BE2C (cell line): ENCODE results near the gene PAPSS2.

Source experiments
- DNase-seq: peaks from one replicate; pipeline ENCODE4 v3.0.0-alpha.2; 2020
- H3K27me3 ChIP-seq: fragments of 250-450 bp; sonication (Bioruptor Pico); 2 replicates; pipeline ENCODE4 v1.5.1; 2020; ENCODE audit warnings: mild to moderate bottlenecking
- H3K36me3 ChIP-seq: fragments of 250-450 bp; sonication (Bioruptor Pico); 2 replicates; pipeline ENCODE4 v1.5.1; 2020; ENCODE audit warnings: mild to moderate bottlenecking
- H3K4me1 ChIP-seq: fragments of 250-450 bp; sonication (Bioruptor Pico); 2 replicates; pipeline ENCODE4 v1.5.1; 2020
- H3K4me3 ChIP-seq: 2 replicates; pipeline ENCODE4 v1.5.1; 2011; ENCODE audit warnings: low read depth, low read length
- H3K9me3 ChIP-seq: fragments of 250-450 bp; sonication (Bioruptor Pico); 2 replicates; pipeline ENCODE4 v1.5.1; 2020
- TF ChIP-seq, protein P1 (sequence below): IDR thresholded peaks from 2 replicates; pipeline ENCODE4 v1.5.1; 2012; ENCODE audit warnings: mild to moderate bottlenecking, low read depth, low read length

Gene PAPSS2

DNA sequence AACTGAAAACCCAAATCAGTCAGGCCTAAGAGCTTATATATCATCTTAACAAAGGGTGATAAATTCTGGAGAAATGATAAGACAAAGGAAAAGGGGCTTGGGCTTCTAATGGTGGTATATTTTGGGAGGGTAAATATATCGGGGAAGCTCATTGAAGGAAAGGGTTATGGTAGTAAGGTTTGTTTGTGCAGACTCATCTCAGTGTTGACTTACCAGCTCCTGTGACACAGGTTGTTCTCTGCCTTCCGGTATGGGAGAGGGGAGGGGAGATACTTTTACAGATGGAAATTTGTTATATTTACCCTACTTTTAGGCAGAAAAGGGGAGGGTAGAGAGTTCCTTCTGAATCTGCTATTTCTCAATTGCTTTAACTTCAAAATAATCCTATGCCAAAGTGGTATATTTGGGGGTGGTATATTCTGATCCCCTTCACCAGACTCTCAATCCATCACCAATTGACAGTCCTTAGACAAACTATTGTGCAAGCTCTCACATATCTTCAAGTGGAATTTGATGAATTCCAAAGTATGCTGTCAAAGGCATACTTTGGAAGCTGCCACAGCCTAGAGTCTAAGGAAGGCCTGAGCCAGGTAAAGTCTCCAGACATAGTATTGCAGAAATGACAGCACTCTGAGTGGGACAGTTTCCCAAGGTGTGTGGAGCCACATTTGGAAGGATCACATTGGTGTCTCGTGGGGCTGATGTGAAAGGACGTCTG is 13.3 kb upstream of the PAPSS2 start:
- no peak for DNase-seq
- no peaks in the 10 kb centered on the region for H3K4me1 ChIP-seq
- no peaks in the 10 kb centered on the region for H3K36me3 ChIP-seq
- no peak overlapping the region for H3K4me3 ChIP-seq
- TF ChIP-seq, protein P1, sequence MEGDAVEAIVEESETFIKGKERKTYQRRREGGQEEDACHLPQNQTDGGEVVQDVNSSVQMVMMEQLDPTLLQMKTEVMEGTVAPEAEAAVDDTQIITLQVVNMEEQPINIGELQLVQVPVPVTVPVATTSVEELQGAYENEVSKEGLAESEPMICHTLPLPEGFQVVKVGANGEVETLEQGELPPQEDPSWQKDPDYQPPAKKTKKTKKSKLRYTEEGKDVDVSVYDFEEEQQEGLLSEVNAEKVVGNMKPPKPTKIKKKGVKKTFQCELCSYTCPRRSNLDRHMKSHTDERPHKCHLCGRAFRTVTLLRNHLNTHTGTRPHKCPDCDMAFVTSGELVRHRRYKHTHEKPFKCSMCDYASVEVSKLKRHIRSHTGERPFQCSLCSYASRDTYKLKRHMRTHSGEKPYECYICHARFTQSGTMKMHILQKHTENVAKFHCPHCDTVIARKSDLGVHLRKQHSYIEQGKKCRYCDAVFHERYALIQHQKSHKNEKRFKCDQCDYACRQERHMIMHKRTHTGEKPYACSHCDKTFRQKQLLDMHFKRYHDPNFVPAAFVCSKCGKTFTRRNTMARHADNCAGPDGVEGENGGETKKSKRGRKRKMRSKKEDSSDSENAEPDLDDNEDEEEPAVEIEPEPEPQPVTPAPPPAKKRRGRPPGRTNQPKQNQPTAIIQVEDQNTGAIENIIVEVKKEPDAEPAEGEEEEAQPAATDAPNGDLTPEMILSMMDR, result no peak
- no peaks in the 10 kb centered on the region for H3K27me3 ChIP-seq
- H3K9me3 ChIP-seq, result no peaks in the 10 kb centered on the region

DNA sequence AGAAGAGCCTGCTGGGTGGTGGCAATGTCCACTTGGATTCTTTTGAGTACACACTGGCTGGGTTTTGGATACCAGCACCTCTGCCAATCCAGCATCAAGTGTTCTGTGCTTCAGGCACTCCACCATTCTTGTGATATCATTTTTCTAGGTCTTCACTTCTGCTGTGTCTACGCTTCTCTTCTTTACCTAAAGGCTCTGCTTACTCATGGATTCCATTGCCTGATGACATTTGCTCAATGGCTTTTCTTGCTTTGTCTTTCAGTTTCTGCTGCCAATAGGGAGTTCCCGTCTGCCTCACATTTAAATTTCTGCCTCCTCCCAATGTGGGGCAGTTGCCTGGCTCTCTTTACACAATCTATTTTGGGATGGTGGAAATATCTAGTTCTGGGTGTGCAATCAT is 12.7 kb upstream of the PAPSS2 start:
- no peaks in the 10 kb centered on the region for H3K27me3 ChIP-seq
- no peaks in the 10 kb centered on the region for H3K36me3 ChIP-seq
- no peak for DNase-seq
- H3K9me3 ChIP-seq, result no peaks in the 10 kb centered on the region
- no peaks in the 10 kb centered on the region for H3K4me1 ChIP-seq
- TF ChIP-seq, protein P1, result no peak
- no peak overlapping the region for H3K4me3 ChIP-seq

DNA sequence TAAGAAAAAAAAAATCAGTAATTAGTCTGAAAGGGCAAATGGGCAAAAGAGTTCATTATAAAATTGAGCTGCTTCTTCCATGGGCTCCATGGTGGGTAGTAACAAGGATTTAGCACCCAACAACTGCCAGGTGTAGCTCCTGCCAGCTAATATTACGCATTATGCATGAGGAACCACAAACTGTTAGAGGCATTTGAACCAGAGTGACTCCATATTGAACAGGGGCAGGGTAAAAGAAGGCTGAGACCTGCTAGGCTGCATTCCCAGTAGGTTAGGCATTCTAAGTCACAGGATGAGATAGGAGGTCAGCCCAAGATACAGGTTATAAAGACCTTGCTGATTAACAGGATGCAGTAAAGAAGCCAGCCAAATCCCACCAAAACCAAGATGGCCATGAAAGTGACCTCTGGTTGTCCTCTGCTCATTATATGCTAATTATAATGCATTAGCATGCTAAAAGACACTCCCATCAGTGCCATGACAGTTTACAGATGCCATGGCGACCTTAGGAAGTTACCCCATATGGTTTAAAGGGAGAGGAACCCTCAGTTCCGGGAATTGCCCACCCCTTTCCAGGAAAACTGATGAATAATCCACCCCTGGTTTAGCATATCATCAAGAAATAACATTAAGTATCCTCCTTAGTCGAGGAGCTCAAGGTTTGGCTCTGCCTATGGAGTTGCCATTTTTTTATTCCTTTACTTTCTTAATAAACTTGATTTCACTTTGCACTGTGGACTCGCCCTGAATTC is 8.7 kb upstream of the PAPSS2 start:
- no peaks in the 10 kb centered on the region for H3K27me3 ChIP-seq
- no peaks in the 10 kb centered on the region for H3K9me3 ChIP-seq
- H3K4me3 ChIP-seq, result no peak overlapping the region
- TF ChIP-seq, protein P1, result no peak
- H3K36me3 ChIP-seq, result no peaks in the 10 kb centered on the region
- no peak for DNase-seq
- no peaks in the 10 kb centered on the region for H3K4me1 ChIP-seq

GRCh38 chr10:87651801-87652200 is 7.9 kb upstream of the PAPSS2 start:
- Histone ChIP-seq H3K4me1 (no peaks in the 10 kb centered on the region), H3K27me3 (no peaks in the 10 kb centered on the region), H3K36me3 (no peaks in the 10 kb centered on the region), H3K4me3 (no peak overlapping the region), H3K9me3 (no peaks in the 10 kb centered on the region)
- no peak for DNase-seq
- TF ChIP-seq, protein P1, result no peak

GRCh38 chr10:87652261-87652660 is 7.4 kb upstream of the PAPSS2 start:
- TF ChIP-seq, protein P1, result no peak
- Histone ChIP-seq H3K9me3 (no peaks in the 10 kb centered on the region), H3K4me1 (no peaks in the 10 kb centered on the region), H3K36me3 (no peaks in the 10 kb centered on the region), H3K4me3 (no peak overlapping the region), H3K27me3 (no peaks in the 10 kb centered on the region)
- DNase-seq, result no peak

GRCh38 chr10:87654212-87654611 is 5.5 kb upstream of the PAPSS2 start:
- no peak overlapping the region for H3K4me3 ChIP-seq
- no peak for DNase-seq
- no peaks in the 10 kb centered on the region for H3K4me1 ChIP-seq
- H3K27me3 ChIP-seq, result no peaks in the 10 kb centered on the region
- H3K9me3 ChIP-seq, result no peaks in the 10 kb centered on the region
- TF ChIP-seq, protein P1, result no peak
- no peaks in the 10 kb centered on the region for H3K36me3 ChIP-seq
